ENCODE measurements around the gene IL20RA. TPM values are rescaled to one million over a fixed set of nuclear protein-coding genes. Genes with fewer than 3 reads are reported as not detected.

Gene IL20RA
- total and polyA plus RNA-seq, 2 of the 13 experiments (the other 11 are each of a cell fraction or from before 2014, with no cell fraction given), result not detected

DNA sequence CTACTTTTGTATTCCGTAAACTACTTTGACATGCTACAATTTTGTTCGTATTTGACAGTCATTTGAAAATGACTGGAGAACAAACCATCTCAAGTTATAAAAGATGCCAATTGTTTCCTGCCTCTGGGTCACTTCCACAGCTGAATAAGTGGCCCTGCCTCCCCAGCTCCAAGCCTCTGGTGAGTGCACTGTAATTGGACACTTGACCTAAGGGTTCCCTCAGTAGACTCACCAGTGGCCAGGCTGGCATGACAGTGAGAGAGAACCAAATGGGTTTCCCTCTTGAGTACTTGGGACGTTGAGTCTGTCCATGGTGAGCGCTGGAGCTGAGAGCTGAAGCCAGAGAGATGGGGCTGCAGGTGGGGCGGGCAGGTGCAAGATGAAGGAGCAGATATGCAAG, 65.6 kb downstream of the IL20RA start:
- H2AFZ ChIP-seq (ENCODE audit: low read length), result no peak overlapping the region
- BruUV-seq (replicated peaks), result no TSS peak
- intact Hi-C loops (cut with micrococcal nuclease; ENCODE audit: unreplicated experiment) (no loop called here), in situ Hi-C loops (cut with HindIII; ENCODE audit: extremely low pct_ligation_motif_present, low pct_unique_long_range_greater_than_20kb) (no loop called here)
- no peaks in the 10 kb centered on the region for H3K36me3 ChIP-seq (replicated peaks in 1 of 2; ENCODE audit: control insufficient read depth in 1 of 2, insufficient read depth in 2 of 2, low read length in 2 of 2)
- no peaks in the 10 kb centered on the region for H3K9me3 ChIP-seq (ENCODE audit: low read length)
- no peaks in the 10 kb centered on the region for H3K79me2 ChIP-seq (ENCODE audit: insufficient read depth, low read length)
- no peak for FAIRE-seq
- ChIA-PET POLR2A (no interaction called here), CTCF (ENCODE audit: low intra/inter-chr PET ratio, low total read pairs) (no interaction called here)
- peaks cover 0 to 6% of the 10 kb centered on the region in 2 experiments; a peak in 2 of 5 replicates for H3K27me3 ChIP-seq (ENCODE audit: control insufficient read depth in 1 of 2, insufficient read depth in 2 of 2, low read length in 2 of 2)
- DNase-seq (ENCODE audit: low spot score), result no peak
- WGBS (ENCODE audit: low lambda C conversion rate), result 16% methylated on average over 5 of the region's 5 CpGs
- H3K4me1 ChIP-seq (ENCODE audit: insufficient read depth, low read length), result no peaks in the 10 kb centered on the region
- no peak overlapping the region for H3K4me3 ChIP-seq (replicated peaks in 1 of 3; ENCODE audit: insufficient read depth in 1 of 3, low read depth in 2 of 3, low read length in 3 of 3)
- H4K20me1 ChIP-seq (ENCODE audit: insufficient read depth, low read length), result no peaks in the 10 kb centered on the region
- H3K27ac ChIP-seq (ENCODE audit: extremely low read length, insufficient read depth, low read length), result no peak overlapping the region
- no peak overlapping the region for H3K9ac ChIP-seq (ENCODE audit: insufficient read depth, low read depth, low read length)
- no peak overlapping the region for H3K4me2 ChIP-seq (ENCODE audit: low read depth, low read length)
- ATAC-seq, result no peak
- TF ChIP-seq, protein P1, sequence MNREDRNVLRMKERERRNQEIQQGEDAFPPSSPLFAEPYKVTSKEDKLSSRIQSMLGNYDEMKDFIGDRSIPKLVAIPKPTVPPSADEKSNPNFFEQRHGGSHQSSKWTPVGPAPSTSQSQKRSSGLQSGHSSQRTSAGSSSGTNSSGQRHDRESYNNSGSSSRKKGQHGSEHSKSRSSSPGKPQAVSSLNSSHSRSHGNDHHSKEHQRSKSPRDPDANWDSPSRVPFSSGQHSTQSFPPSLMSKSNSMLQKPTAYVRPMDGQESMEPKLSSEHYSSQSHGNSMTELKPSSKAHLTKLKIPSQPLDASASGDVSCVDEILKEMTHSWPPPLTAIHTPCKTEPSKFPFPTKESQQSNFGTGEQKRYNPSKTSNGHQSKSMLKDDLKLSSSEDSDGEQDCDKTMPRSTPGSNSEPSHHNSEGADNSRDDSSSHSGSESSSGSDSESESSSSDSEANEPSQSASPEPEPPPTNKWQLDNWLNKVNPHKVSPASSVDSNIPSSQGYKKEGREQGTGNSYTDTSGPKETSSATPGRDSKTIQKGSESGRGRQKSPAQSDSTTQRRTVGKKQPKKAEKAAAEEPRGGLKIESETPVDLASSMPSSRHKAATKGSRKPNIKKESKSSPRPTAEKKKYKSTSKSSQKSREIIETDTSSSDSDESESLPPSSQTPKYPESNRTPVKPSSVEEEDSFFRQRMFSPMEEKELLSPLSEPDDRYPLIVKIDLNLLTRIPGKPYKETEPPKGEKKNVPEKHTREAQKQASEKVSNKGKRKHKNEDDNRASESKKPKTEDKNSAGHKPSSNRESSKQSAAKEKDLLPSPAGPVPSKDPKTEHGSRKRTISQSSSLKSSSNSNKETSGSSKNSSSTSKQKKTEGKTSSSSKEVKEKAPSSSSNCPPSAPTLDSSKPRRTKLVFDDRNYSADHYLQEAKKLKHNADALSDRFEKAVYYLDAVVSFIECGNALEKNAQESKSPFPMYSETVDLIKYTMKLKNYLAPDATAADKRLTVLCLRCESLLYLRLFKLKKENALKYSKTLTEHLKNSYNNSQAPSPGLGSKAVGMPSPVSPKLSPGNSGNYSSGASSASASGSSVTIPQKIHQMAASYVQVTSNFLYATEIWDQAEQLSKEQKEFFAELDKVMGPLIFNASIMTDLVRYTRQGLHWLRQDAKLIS (CRISPR knock-in tag; IDR thresholded peaks at IDR 0.05), result no peak
- TF ChIP-seq TOPORS (CRISPR knock-in tag; IDR thresholded peaks at IDR 0.05) (no peak), ZNF530 (CRISPR knock-in tag; IDR thresholded peaks at IDR 0.05; ENCODE audit: low read depth) (no peak), HHEX (CRISPR knock-in tag; IDR thresholded peaks at IDR 0.05) (no peak), KDM6A (CRISPR knock-in tag; IDR thresholded peaks at IDR 0.05; ENCODE audit: low read depth) (no peak), ZNF737 (CRISPR knock-in tag; IDR thresholded peaks at IDR 0.05; ENCODE audit: borderline replicate concordance) (no peak), KLF6 (CRISPR knock-in tag; IDR thresholded peaks at IDR 0.05) (no peak)
- TF ChIP-seq, protein P2, sequence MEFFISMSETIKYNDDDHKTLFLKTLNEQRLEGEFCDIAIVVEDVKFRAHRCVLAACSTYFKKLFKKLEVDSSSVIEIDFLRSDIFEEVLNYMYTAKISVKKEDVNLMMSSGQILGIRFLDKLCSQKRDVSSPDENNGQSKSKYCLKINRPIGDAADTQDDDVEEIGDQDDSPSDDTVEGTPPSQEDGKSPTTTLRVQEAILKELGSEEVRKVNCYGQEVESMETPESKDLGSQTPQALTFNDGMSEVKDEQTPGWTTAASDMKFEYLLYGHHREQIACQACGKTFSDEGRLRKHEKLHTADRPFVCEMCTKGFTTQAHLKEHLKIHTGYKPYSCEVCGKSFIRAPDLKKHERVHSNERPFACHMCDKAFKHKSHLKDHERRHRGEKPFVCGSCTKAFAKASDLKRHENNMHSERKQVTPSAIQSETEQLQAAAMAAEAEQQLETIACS (CRISPR knock-in tag; IDR thresholded peaks at IDR 0.05), result no peak
- TF ChIP-seq, protein P3, sequence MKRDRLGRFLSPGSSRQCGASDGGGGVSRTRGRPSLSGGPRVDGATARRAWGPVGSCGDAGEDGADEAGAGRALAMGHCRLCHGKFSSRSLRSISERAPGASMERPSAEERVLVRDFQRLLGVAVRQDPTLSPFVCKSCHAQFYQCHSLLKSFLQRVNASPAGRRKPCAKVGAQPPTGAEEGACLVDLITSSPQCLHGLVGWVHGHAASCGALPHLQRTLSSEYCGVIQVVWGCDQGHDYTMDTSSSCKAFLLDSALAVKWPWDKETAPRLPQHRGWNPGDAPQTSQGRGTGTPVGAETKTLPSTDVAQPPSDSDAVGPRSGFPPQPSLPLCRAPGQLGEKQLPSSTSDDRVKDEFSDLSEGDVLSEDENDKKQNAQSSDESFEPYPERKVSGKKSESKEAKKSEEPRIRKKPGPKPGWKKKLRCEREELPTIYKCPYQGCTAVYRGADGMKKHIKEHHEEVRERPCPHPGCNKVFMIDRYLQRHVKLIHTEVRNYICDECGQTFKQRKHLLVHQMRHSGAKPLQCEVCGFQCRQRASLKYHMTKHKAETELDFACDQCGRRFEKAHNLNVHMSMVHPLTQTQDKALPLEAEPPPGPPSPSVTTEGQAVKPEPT (CRISPR knock-in tag; IDR thresholded peaks at IDR 0.05; ENCODE audit: low read depth), result no peak
